Measurements from ENCODE around the gene FCSK. TPM values are rescaled to one million over a fixed set of nuclear protein-coding genes. Genes with fewer than 3 reads are reported as not detected.

The FCSK gene
- total RNA-seq, 1 experiment from 2014 or later: 25.5 TPM

DNA sequence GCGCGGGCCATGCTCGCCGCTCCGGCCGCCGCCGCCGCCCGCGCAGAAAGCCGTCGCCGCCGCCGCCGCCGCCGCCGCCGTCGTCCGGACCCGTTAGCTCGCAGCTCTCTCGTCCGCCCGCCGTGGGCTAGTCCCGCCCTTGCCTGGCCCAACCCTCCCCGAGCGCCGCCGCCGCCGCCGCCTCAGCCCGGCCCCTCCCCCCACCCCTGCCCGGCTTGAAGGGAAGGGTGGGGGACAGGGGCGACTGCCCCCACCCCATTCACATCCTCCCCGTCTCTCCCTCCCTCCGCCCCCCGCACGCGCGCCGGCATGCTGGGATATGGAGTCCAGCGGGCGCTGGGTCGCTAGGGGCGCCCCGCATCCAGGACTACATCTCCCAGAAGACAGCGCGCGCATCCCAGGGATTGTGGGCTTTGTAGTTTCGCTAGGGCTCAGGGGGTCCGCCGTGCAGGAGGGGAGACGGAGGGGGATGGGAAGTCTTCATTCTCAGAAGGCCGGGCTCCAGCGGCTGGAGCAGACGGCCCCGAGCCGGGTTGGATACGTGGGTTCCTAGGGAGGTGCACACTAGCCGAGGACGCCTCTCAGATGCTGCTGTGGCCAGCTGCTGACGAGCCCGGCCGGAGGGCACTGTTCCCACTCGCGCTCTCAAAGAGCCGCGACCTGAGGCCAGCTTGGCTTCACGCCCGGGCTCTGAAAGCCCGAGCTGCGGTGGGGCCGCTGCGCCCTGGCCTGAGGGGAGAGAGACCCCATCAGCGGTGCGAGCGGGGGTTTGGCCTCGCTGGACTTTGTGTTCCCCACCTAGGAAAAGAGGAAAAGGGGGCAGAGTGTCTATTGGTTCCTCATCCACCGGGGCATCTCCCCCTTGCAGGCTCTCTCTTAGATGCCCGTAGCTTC, 15.2 kb upstream of the FCSK start, which contains the start of gene ST3GAL2:
Gene ST3GAL2 (minus strand): TSS at position 132 of the 894 bp plus-strand sequence. CDS start 40,570 bp downstream, outside the sequence.
- Histone ChIP-seq H3K4me1 (peaks cover 45% of the 10 kb centered on the region), H3K9me3 (no peaks in the 10 kb centered on the region), H3K27me3 (replicated peaks; ENCODE audit: control insufficient read depth, insufficient read depth, low read length) (no peaks in the 10 kb centered on the region), H3K4me3 (ENCODE audit: low read depth, low read length) (peak within 1 kb of the TSS; percentile 90), H3K36me3 (ENCODE audit: control insufficient read depth, insufficient read depth, low read length) (no peaks in the 10 kb centered on the region; the same call in none of the 2 replicates)
- TF ChIP-seq, protein P1, sequence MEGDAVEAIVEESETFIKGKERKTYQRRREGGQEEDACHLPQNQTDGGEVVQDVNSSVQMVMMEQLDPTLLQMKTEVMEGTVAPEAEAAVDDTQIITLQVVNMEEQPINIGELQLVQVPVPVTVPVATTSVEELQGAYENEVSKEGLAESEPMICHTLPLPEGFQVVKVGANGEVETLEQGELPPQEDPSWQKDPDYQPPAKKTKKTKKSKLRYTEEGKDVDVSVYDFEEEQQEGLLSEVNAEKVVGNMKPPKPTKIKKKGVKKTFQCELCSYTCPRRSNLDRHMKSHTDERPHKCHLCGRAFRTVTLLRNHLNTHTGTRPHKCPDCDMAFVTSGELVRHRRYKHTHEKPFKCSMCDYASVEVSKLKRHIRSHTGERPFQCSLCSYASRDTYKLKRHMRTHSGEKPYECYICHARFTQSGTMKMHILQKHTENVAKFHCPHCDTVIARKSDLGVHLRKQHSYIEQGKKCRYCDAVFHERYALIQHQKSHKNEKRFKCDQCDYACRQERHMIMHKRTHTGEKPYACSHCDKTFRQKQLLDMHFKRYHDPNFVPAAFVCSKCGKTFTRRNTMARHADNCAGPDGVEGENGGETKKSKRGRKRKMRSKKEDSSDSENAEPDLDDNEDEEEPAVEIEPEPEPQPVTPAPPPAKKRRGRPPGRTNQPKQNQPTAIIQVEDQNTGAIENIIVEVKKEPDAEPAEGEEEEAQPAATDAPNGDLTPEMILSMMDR (IDR thresholded peaks at IDR 0.05; ENCODE audit: insufficient read depth in 1 of 2, low read depth in 1 of 2, low read length in 1 of 2, severe bottlenecking in 1 of 2, unreplicated experiment in 1 of 2): peak; percentile 23 to 46
- POLR2A ChIA-PET: interaction anchor here (0.5 to 0.8 kb wide), 3 partner anchors 11 to 58 kb away, joined by 3 to 6 read pairs (median 4); partner anchors contain the start of gene FCSK
- no peaks in the 10 kb centered on the region for H3K27me3 Mint-ChIP-seq (ENCODE audit: insufficient read depth, unreplicated experiment)
- no TSS peak for BruUV-seq (replicated peaks)
- no peaks in the 10 kb centered on the region for H3K9me3 Mint-ChIP-seq (ENCODE audit: unreplicated experiment)
- peak within 1 kb of the TSS; percentile 67 for H3K27ac Mint-ChIP-seq (ENCODE audit: unreplicated experiment)
- peaks cover 20% of the 10 kb centered on the region for H3K4me1 Mint-ChIP-seq (ENCODE audit: low read depth, unreplicated experiment)
- CTCF ChIA-PET: interaction anchor here (0.6 to 2.9 kb wide), 5 partner anchors 12 to 214 kb away, joined by 3 to 12 read pairs (median 6); partner anchors contain the start of gene FCSK
- H3K36me3 Mint-ChIP-seq (ENCODE audit: insufficient read depth, unreplicated experiment): peaks cover 2% of the 10 kb centered on the region
- DNase-seq: peak; percentile 96 to 97
- intact Hi-C loops (cut with micrococcal nuclease; ENCODE audit: unreplicated experiment): loop anchor here (1.0 to 2.0 kb wide), 4 partner anchors 11 to 58 kb away; partner anchors contain the start of gene FCSK
- H3K4me3 Mint-ChIP-seq (ENCODE audit: unreplicated experiment): peak within 1 kb of the TSS; percentile 92

- BruUV-seq (replicated peaks): no TSS peak
- Histone ChIP-seq H3K27me3 (replicated peaks; ENCODE audit: control insufficient read depth, insufficient read depth, low read length) (no peaks in the 10 kb centered on the region), H3K4me3 (ENCODE audit: low read depth, low read length) (peak overlapping the region; percentile 90; the same call in 1 of the 2 replicates), H3K36me3 (ENCODE audit: control insufficient read depth, insufficient read depth, low read length) (no peaks in the 10 kb centered on the region), H3K9me3 (no peaks in the 10 kb centered on the region), H3K4me1 (peaks cover 54% of the 10 kb centered on the region)
- peak overlapping the region; percentile 67 for H3K27ac Mint-ChIP-seq (ENCODE audit: unreplicated experiment)
- H3K36me3 Mint-ChIP-seq (ENCODE audit: insufficient read depth, unreplicated experiment): no peaks in the 10 kb centered on the region
- H3K27me3 Mint-ChIP-seq (ENCODE audit: insufficient read depth, unreplicated experiment): no peaks in the 10 kb centered on the region
- ChIA-PET CTCF (interaction anchor here (0.6 to 2.9 kb wide), 3 partner anchors 14 to 59 kb away, joined by 4 to 12 read pairs (median 6); partner anchors contain the start of gene FCSK), POLR2A (interaction anchor here (0.5 kb wide), 1 partner anchor 14 kb away, joined by 4 read pairs; the partner anchor contains the start of gene FCSK)
- no peaks in the 10 kb centered on the region for H3K9me3 Mint-ChIP-seq (ENCODE audit: unreplicated experiment)
- peak overlapping the region; percentile 92 for H3K4me3 Mint-ChIP-seq (ENCODE audit: unreplicated experiment)
- intact Hi-C loops (cut with micrococcal nuclease; ENCODE audit: unreplicated experiment): no loop called here
- no peak for DNase-seq
- TF ChIP-seq, protein P1 (IDR thresholded peaks at IDR 0.05; ENCODE audit: insufficient read depth in 1 of 2, low read depth in 1 of 2, low read length in 1 of 2, severe bottlenecking in 1 of 2, unreplicated experiment in 1 of 2): no peak
- H3K4me1 Mint-ChIP-seq (ENCODE audit: low read depth, unreplicated experiment): peaks cover 24% of the 10 kb centered on the region
These were observed 14.2 kb upstream of the FCSK start for GRCh38 chr16:70440009-70440692.
